Measurements from ENCODE around the gene EPHA7. TPM values are rescaled to one million over a fixed set of nuclear protein-coding genes. Genes with fewer than 3 reads are reported as not detected.

EPHA7 gene
- total RNA-seq, 4 donors from 2014 or later = under 0.01 to 0.39 (median 0.21) TPM

DNA sequence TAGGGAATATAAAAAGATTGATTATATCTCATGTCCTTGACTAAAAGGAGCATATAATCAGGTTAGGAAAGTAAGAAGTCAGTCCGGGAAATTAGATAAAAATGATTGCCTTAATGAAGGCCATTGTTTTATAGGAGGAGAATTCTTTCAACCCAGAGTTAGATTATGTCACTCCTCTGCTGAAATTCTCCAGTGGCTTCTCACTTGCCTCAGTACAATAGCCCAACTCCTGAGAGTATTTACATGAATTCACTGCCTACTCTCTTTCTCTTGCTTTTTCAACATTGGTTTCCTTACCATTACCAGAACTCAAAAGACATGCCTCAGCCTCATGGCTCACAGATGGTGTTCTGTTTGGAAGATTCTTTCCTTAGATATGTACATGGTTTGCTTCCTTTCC is 114.9 kb downstream of the EPHA7 start:
- no peak for DNase-seq
- Histone ChIP-seq H3K27me3 (no peaks in the 10 kb centered on the region), H3K4me3 (replicated peaks in 1 of 3) (no peak overlapping the region), H3K9me3 (no peaks in the 10 kb centered on the region), H3K27ac (no peak overlapping the region), H3K36me3 (no peaks in the 10 kb centered on the region), H3K4me1 (no peaks in the 10 kb centered on the region)
- intact Hi-C loops (cut with DNase I) = no loop called here
- WGBS, 2 donors = 74 to 92% methylated on average over 1 of the region's 1 CpG
- TF ChIP-seq POLR2A (IDR thresholded peaks at IDR 0.05) (no peak), CTCF (IDR thresholded peaks at IDR 0.05) (no peak)

DNA sequence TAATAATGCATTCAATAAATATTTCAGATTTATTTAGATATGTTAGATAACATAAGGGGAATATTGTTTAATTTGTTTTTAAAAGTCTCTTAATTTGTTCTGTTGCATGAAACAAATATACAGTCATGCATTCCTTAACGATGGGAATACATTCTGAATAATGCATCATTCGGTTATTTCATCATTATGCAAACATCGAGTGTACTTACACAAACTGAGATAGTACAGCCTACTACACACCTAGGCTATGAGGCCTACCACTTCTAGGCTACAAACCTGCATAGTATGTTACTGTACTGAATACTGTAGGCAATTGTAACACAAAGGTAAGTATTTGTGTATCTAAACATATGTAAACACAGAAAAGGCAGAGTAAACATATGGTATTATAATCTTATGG is 118.7 kb downstream of the EPHA7 start:
- no peaks in the 10 kb centered on the region for H3K4me1 ChIP-seq
- TF ChIP-seq POLR2A (IDR thresholded peaks at IDR 0.05) = no peak
- TF ChIP-seq CTCF (IDR thresholded peaks at IDR 0.05) = no peak
- intact Hi-C loops (cut with DNase I) = no loop called here
- no peaks in the 10 kb centered on the region for H3K36me3 ChIP-seq
- no peak overlapping the region for H3K27ac ChIP-seq
- H3K4me3 ChIP-seq (replicated peaks in 1 of 3) = no peak overlapping the region
- 94% methylated on average over 3 of the region's 3 CpGs for WGBS, 2 donors
- H3K9me3 ChIP-seq = no peaks in the 10 kb centered on the region
- DNase-seq = no peak
- no peaks in the 10 kb centered on the region for H3K27me3 ChIP-seq

- Histone ChIP-seq H3K36me3 (no peaks in the 10 kb centered on the region), H3K4me3 (replicated peaks in 1 of 3) (no peak overlapping the region), H3K9me3 (no peaks in the 10 kb centered on the region), H3K27me3 (no peaks in the 10 kb centered on the region), H3K27ac (no peak overlapping the region), H3K4me1 (no peaks in the 10 kb centered on the region)
- TF ChIP-seq POLR2A (IDR thresholded peaks at IDR 0.05) (no peak), CTCF (IDR thresholded peaks at IDR 0.05) (no peak)
- intact Hi-C loops (cut with DNase I) = no loop called here
- 57 to 61% methylated on average over 3 of the region's 3 CpGs for WGBS, 2 donors
- no peak for DNase-seq
Observed at GRCh38 chr6:93299622-93300021, 119.7 kb downstream of the EPHA7 start.

DNA sequence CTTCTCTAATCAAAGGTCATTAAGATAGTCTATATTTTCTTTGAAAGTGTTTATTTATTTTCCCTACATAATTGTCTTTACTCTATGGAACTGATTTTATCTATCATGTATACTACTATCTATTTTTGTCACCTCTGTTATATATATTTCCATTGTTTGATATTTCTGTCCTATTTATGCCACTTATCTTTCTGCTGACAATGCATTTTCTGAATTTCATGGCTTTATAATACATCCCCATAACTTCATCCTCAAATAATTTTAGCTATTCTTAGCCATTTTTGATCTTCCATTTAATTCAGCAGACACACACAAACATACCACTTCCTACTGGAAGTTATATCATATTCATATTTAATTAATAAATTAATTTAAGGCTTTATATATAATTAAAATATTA is 123.7 kb downstream of the EPHA7 start:
- Histone ChIP-seq H3K4me3 (replicated peaks in 1 of 3) (no peak overlapping the region), H3K36me3 (no peaks in the 10 kb centered on the region), H3K27ac (no peak overlapping the region), H3K9me3 (no peaks in the 10 kb centered on the region), H3K27me3 (no peaks in the 10 kb centered on the region), H3K4me1 (no peaks in the 10 kb centered on the region)
- intact Hi-C loops (cut with DNase I) = no loop called here
- DNase-seq = no peak
- TF ChIP-seq CTCF (IDR thresholded peaks at IDR 0.05) (no peak), POLR2A (IDR thresholded peaks at IDR 0.05) (no peak)

GRCh38 chr6:93294879-93295278 is 124.5 kb downstream of the EPHA7 start:
- intact Hi-C loops (cut with DNase I) = no loop called here
- DNase-seq = no peak
- WGBS, 2 donors = 81 to 83% methylated on average over 2 of the region's 2 CpGs

More at GRCh38 chr6:93294879-93295278, 124.5 kb downstream of the EPHA7 start:
- no peak overlapping the region for H3K27ac ChIP-seq
- H3K9me3 ChIP-seq = no peaks in the 10 kb centered on the region
- H3K4me3 ChIP-seq (replicated peaks in 1 of 3) = no peak overlapping the region
- no peaks in the 10 kb centered on the region for H3K36me3 ChIP-seq
- TF ChIP-seq CTCF (IDR thresholded peaks at IDR 0.05) (no peak), POLR2A (IDR thresholded peaks at IDR 0.05) (no peak)
- H3K27me3 ChIP-seq = no peaks in the 10 kb centered on the region
- no peaks in the 10 kb centered on the region for H3K4me1 ChIP-seq

All from thyroid gland (tissue), 4 donors.